ENCODE results near the gene BCR.

DNA sequence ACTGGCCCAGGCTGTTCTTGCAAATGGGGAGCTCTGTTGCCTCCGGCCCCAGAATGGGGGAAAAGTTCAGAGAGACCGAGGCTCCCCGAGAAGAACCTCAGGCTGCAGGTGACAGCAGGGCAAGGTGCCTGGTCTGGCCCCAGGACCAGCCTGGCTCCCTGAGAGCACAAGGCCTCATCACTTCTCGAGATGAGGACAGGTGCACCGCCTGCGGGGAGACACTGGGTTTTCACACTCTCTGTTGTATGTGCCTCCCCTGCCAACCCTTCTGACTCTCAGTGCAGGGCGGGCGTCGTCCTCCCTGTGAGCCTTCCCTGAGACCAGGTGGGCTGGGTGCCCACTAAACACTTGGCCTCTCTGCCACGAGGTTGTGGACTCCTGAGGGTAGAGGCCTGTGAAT lies 102.2 kb downstream of the BCR start:
- TF ChIP-seq CHD2 (IDR thresholded peaks at IDR 0.05; ENCODE audit: low read length) (no peak), TBP (IDR thresholded peaks at IDR 0.05; ENCODE audit: low read depth, low read length) (no peak), RAD21 (IDR thresholded peaks at IDR 0.05 in 1 of 2, conservative IDR thresholded peaks at IDR 0.05 in 1 of 2; ENCODE audit: low read depth in 2 of 2, low read length in 2 of 2) (no peak), NANOG (IDR thresholded peaks at IDR 0.05; ENCODE audit: insufficient read depth, low read depth, low read length, poor library complexity, severe bottlenecking) (no peak), CEBPB (IDR thresholded peaks at IDR 0.05; ENCODE audit: low read depth, low read length) (no peak), SP1 (IDR thresholded peaks at IDR 0.05; ENCODE audit: low read depth, low read length) (no peak), RXRA (IDR thresholded peaks at IDR 0.05; ENCODE audit: insufficient read depth, low read depth, low read length) (no peak), POLR2AphosphoS5 (IDR thresholded peaks at IDR 0.05; ENCODE audit: low read depth, low read length) (no peak), CREB1 (IDR thresholded peaks at IDR 0.05) (no peak), ASH2L (IDR thresholded peaks at IDR 0.05; ENCODE audit: low read length) (no peak), POLR2A (IDR thresholded peaks at IDR 0.05; ENCODE audit: control extremely low read depth in 1 of 2, low read depth in 2 of 2, low read length in 2 of 2) (no peak), BRCA1 (IDR thresholded peaks at IDR 0.05; ENCODE audit: low read depth, low read length) (no peak)
- TF ChIP-seq, protein P1, sequence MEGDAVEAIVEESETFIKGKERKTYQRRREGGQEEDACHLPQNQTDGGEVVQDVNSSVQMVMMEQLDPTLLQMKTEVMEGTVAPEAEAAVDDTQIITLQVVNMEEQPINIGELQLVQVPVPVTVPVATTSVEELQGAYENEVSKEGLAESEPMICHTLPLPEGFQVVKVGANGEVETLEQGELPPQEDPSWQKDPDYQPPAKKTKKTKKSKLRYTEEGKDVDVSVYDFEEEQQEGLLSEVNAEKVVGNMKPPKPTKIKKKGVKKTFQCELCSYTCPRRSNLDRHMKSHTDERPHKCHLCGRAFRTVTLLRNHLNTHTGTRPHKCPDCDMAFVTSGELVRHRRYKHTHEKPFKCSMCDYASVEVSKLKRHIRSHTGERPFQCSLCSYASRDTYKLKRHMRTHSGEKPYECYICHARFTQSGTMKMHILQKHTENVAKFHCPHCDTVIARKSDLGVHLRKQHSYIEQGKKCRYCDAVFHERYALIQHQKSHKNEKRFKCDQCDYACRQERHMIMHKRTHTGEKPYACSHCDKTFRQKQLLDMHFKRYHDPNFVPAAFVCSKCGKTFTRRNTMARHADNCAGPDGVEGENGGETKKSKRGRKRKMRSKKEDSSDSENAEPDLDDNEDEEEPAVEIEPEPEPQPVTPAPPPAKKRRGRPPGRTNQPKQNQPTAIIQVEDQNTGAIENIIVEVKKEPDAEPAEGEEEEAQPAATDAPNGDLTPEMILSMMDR (IDR thresholded peaks at IDR 0.05; ENCODE audit: control extremely low read depth in 1 of 3, insufficient read depth in 1 of 3, low read depth in 1 of 3, low read length in 3 of 3) = no peak
- TF ChIP-seq, protein P2, sequence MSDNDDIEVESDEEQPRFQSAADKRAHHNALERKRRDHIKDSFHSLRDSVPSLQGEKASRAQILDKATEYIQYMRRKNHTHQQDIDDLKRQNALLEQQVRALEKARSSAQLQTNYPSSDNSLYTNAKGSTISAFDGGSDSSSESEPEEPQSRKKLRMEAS (IDR thresholded peaks at IDR 0.05) = no peak

Data from H1 (cell line).